Measurements from ENCODE around the gene INPP5F.

The INPP5F gene

GRCh38 chr10:119735451-119735850 is 9.6 kb downstream of the INPP5F start:
- no peak overlapping the region for H3K4me3 ChIP-seq (ENCODE audit: control insufficient read depth, low read depth, low read length)
- no peak for DNase-seq (ENCODE audit: low read depth)
- no peak for TF ChIP-seq CTCF (conservative IDR thresholded peaks at IDR 0.05; ENCODE audit: control insufficient read depth, insufficient read depth, low read depth, low read length)

- no peak for TF ChIP-seq CTCF (conservative IDR thresholded peaks at IDR 0.05; ENCODE audit: control insufficient read depth, insufficient read depth, low read depth, low read length)
- DNase-seq (ENCODE audit: low read depth) = no peak
These were observed 10.4 kb downstream of the INPP5F start for GRCh38 chr10:119736220-119736619.

GRCh38 chr10:119737039-119737663 is 11.3 kb downstream of the INPP5F start:
- DNase-seq (ENCODE audit: low read depth) = no peak
- no peak for TF ChIP-seq CTCF (conservative IDR thresholded peaks at IDR 0.05; ENCODE audit: control insufficient read depth, insufficient read depth, low read depth, low read length)
- H3K4me3 ChIP-seq (ENCODE audit: control insufficient read depth, low read depth, low read length) = no peak overlapping the region

More at GRCh38 chr10:119736220-119736619, 10.4 kb downstream of the INPP5F start:
- no peak overlapping the region for H3K4me3 ChIP-seq (ENCODE audit: control insufficient read depth, low read depth, low read length)

- H3K4me3 ChIP-seq (ENCODE audit: control insufficient read depth, low read depth, low read length) = no peak overlapping the region
- no peak for TF ChIP-seq CTCF (conservative IDR thresholded peaks at IDR 0.05; ENCODE audit: control insufficient read depth, insufficient read depth, low read depth, low read length)
- DNase-seq (ENCODE audit: low read depth) = peak; percentile 83
These were observed 12.0 kb downstream of the INPP5F start for GRCh38 chr10:119737823-119738222.

- no peak overlapping the region for H3K4me3 ChIP-seq (ENCODE audit: control insufficient read depth, low read depth, low read length)
- DNase-seq (ENCODE audit: low read depth) = no peak
- no peak for TF ChIP-seq CTCF (conservative IDR thresholded peaks at IDR 0.05; ENCODE audit: control insufficient read depth, insufficient read depth, low read depth, low read length)
These were observed 13.1 kb downstream of the INPP5F start for GRCh38 chr10:119738962-119739361.

GRCh38 chr10:119740096-119740495 is 14.2 kb downstream of the INPP5F start:
- no peak for DNase-seq (ENCODE audit: low read depth)
- no peak overlapping the region for H3K4me3 ChIP-seq (ENCODE audit: control insufficient read depth, low read depth, low read length)
- no peak for TF ChIP-seq CTCF (conservative IDR thresholded peaks at IDR 0.05; ENCODE audit: control insufficient read depth, insufficient read depth, low read depth, low read length)
